ENCODE results near the gene LMCD1. TPM values are rescaled to one million over a fixed set of nuclear protein-coding genes. Genes with fewer than 3 reads are reported as not detected.

Gene LMCD1
- total RNA-seq, 4 donors from 2014 or later, result 23.3 to 52.8 (median 34.8) TPM

DNA sequence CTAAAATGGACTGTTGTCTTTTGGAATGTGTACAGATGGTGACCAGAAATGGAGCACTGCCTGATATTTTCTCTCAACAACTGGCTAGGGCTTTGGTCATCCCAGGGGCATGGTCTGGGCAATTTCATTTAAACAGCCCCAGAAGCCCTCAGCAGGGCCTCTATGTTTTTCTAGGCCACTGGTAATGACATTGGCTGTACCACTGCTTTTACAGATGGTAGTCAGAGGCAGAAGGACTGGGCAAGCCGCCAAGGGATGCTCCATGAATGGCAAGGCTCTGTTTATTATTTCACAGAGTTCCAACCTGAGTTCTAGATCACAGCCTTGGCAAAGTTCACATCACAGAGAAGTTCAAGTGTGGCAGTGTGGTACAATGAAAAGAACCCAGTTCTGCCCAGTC, 37.0 kb upstream of the LMCD1 start:
- no peak overlapping the region for H3K4me3 ChIP-seq
- no peak overlapping the region for H3K27ac ChIP-seq
- DNase-seq, result no peak
- no peaks in the 10 kb centered on the region for H3K36me3 ChIP-seq
- no peak for TF ChIP-seq POLR2A (IDR thresholded peaks at IDR 0.05)
- TF ChIP-seq, protein P1, sequence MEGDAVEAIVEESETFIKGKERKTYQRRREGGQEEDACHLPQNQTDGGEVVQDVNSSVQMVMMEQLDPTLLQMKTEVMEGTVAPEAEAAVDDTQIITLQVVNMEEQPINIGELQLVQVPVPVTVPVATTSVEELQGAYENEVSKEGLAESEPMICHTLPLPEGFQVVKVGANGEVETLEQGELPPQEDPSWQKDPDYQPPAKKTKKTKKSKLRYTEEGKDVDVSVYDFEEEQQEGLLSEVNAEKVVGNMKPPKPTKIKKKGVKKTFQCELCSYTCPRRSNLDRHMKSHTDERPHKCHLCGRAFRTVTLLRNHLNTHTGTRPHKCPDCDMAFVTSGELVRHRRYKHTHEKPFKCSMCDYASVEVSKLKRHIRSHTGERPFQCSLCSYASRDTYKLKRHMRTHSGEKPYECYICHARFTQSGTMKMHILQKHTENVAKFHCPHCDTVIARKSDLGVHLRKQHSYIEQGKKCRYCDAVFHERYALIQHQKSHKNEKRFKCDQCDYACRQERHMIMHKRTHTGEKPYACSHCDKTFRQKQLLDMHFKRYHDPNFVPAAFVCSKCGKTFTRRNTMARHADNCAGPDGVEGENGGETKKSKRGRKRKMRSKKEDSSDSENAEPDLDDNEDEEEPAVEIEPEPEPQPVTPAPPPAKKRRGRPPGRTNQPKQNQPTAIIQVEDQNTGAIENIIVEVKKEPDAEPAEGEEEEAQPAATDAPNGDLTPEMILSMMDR (IDR thresholded peaks at IDR 0.05), result no peak
- no peaks in the 10 kb centered on the region for H3K4me1 ChIP-seq
- H3K27me3 ChIP-seq, result no peaks in the 10 kb centered on the region
- no peaks in the 10 kb centered on the region for H3K9me3 ChIP-seq
- intact Hi-C loops (cut with DNase I), result no loop called here
- 73 to 86% methylated on average over 1 of the region's 1 CpG for WGBS, 2 donors

DNA sequence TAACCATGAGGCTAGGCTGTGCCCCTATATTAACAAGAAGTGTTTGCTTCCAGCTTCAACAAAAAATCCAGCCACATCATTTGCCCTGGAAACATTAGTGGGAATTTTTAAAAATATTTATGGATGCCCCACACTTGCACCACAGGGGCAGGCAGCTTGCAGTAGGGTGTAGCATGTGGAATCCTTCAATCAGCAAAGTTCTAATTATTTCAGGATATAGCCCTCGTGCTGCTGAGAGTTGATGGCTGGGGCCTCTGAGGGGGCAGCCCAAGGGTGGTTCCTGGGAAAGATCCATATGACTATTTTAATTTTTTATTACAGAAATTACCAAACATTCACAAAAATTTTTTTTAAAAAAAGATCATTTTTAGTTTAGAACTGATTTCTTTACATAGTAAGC, 35.1 kb upstream of the LMCD1 start:
- Histone ChIP-seq H3K36me3 (no peaks in the 10 kb centered on the region), H3K4me1 (no peaks in the 10 kb centered on the region), H3K4me3 (no peak overlapping the region), H3K27ac (no peak overlapping the region), H3K27me3 (no peaks in the 10 kb centered on the region), H3K9me3 (no peaks in the 10 kb centered on the region)
- TF ChIP-seq, protein P1 (IDR thresholded peaks at IDR 0.05), result no peak
- TF ChIP-seq POLR2A (IDR thresholded peaks at IDR 0.05), result no peak
- no peak for DNase-seq
- 72 to 76% methylated on average over 1 of the region's 1 CpG for WGBS, 2 donors
- intact Hi-C loops (cut with DNase I), result no loop called here

DNA sequence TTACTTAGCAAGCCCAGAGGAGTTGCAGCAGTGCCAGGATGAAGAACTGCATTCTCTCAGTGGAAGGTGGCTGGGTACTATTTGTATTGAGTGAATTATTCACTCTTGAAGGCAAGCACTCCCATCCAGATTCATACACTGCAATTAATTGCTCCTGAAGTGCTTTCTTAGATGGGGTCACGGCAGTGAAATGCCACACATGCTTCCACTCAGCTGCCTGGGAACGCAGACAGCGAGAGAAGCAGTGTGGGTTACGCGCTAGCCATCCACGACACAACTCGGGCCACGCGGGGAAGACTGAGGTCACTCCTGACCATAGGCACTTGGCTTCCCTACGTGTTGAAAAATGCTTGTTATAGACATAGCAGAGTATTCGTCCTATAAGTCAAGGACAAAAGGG, 30.8 kb upstream of the LMCD1 start:
- no peaks in the 10 kb centered on the region for H3K27me3 ChIP-seq
- H3K27ac ChIP-seq, result no peak overlapping the region
- no peaks in the 10 kb centered on the region for H3K4me1 ChIP-seq
- 86 to 90% methylated on average over 10 of the region's 11 CpGs for WGBS, 2 donors
- no peaks in the 10 kb centered on the region for H3K9me3 ChIP-seq
- intact Hi-C loops (cut with DNase I), result no loop called here
- H3K4me3 ChIP-seq, result no peak overlapping the region
- no peaks in the 10 kb centered on the region for H3K36me3 ChIP-seq
- DNase-seq, result no peak
- TF ChIP-seq POLR2A (IDR thresholded peaks at IDR 0.05), result no peak
- TF ChIP-seq, protein P1 (IDR thresholded peaks at IDR 0.05), result no peak

DNA sequence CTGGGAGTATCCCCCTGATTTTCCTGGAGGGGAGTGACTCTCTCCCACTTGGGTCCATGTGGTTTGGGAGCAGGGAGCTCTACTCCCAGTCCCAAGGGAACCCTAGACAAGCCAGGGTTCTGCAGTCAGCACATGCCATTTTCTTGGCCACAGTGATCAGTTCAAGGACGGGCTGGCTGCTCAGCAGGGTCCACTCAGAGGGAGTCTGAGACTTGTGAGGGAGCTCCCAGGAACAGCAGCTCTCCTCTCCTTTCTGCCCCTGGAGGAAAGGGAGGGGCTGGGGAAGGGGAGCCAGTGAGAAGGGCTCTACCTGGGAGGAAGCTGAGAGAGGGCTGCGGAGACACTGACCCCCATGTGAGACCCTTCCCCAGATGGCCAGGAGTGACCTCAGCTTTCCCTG, 29.1 kb upstream of the LMCD1 start:
- DNase-seq, result no peak
- intact Hi-C loops (cut with DNase I), result no loop called here
- Histone ChIP-seq H3K4me3 (no peak overlapping the region), H3K27ac (no peak overlapping the region), H3K4me1 (no peaks in the 10 kb centered on the region), H3K36me3 (no peaks in the 10 kb centered on the region), H3K27me3 (no peaks in the 10 kb centered on the region), H3K9me3 (no peaks in the 10 kb centered on the region)
- TF ChIP-seq, protein P1 (IDR thresholded peaks at IDR 0.05), result no peak
- TF ChIP-seq POLR2A (IDR thresholded peaks at IDR 0.05), result no peak
- 100% methylated on average over 1 of the region's 2 CpGs; no CpG with 5 or more reads in 1 of the 2 donors for WGBS, 2 donors

DNA sequence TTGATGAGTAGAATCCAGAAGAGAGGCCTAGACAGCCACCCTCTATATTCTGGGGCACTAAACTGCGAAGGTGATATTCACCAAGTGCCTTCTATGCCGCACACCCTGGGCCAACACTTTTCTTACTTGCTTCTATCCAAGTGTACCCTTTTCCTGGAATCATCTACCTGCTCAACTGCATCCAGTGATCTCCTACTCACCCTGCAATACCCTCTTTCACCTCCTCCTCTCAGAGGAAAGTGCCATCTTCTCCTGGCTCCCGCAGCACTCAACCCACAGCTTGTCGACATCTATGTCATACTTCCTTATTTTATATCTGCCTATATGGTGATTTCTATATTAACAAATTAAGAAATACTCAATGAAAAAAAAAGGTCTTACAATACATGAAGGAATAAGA, 28.6 kb upstream of the LMCD1 start:
- DNase-seq, result no peak
- no peak for TF ChIP-seq POLR2A (IDR thresholded peaks at IDR 0.05)
- TF ChIP-seq, protein P1 (IDR thresholded peaks at IDR 0.05), result no peak
- Histone ChIP-seq H3K9me3 (no peaks in the 10 kb centered on the region), H3K36me3 (no peaks in the 10 kb centered on the region), H3K27me3 (no peaks in the 10 kb centered on the region), H3K4me1 (no peaks in the 10 kb centered on the region), H3K27ac (no peak overlapping the region), H3K4me3 (no peak overlapping the region)
- 89% methylated on average over 4 of the region's 4 CpGs for WGBS, 2 donors
- intact Hi-C loops (cut with DNase I), result no loop called here
